ENCODE measurements around the gene NRXN3.

DNA sequence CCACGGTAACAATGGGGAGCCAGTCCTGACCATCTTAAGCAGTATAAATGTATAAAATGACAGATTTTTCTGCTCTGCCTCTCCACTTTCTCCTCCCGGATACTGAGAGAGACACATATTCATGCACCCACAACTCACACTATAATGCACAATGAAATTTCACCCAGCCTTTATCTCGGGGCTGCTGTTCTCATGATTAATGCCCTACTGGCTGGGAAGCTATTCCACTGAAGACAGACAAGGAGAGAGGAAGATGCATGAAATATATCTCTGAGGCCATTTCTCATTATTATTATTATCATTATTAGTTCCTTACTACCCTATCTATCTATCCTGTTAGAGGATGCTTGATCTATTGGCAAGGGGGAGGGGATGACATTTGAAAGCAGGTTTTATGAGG, 1539.4 kb downstream of the NRXN3 start:
- TF ChIP-seq, protein P1, sequence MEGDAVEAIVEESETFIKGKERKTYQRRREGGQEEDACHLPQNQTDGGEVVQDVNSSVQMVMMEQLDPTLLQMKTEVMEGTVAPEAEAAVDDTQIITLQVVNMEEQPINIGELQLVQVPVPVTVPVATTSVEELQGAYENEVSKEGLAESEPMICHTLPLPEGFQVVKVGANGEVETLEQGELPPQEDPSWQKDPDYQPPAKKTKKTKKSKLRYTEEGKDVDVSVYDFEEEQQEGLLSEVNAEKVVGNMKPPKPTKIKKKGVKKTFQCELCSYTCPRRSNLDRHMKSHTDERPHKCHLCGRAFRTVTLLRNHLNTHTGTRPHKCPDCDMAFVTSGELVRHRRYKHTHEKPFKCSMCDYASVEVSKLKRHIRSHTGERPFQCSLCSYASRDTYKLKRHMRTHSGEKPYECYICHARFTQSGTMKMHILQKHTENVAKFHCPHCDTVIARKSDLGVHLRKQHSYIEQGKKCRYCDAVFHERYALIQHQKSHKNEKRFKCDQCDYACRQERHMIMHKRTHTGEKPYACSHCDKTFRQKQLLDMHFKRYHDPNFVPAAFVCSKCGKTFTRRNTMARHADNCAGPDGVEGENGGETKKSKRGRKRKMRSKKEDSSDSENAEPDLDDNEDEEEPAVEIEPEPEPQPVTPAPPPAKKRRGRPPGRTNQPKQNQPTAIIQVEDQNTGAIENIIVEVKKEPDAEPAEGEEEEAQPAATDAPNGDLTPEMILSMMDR (IDR thresholded peaks at IDR 0.05) = no peak
- no peak for TF ChIP-seq POLR2A (IDR thresholded peaks at IDR 0.05)
